C1 segment of cervical spinal cord (tissue), 14 donors: ENCODE results near the gene TCF4.

Experiments used
- DNase-seq, 14 donors: peaks; one replicate each; lab custom pipeline; 2025; lab: John Stamatoyannopoulos, UW

TCF4 gene

DNA sequence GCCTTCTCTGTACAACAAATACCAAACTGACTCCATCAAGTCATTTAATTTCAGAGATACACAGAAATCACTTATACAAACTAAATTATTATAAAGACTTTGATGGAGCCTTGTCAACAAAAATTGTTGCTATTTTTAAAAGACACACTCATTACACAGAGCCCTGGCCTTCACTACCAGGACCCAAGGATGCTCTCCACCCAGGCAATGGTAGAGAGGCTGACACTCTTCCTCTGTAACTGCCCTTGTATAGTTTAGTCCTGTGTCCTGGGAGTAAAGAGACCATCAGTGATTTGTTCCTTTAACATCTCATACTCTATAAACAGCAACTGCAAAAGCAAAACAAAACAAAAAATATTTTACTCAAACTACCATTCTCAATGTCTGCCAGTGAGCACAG is 173.5 kb downstream of the TCF4 start:
- DNase-seq: no peak

- no peak for DNase-seq
Observed at GRCh38 chr18:55413474-55413873, 174.5 kb downstream of the TCF4 start.

DNA sequence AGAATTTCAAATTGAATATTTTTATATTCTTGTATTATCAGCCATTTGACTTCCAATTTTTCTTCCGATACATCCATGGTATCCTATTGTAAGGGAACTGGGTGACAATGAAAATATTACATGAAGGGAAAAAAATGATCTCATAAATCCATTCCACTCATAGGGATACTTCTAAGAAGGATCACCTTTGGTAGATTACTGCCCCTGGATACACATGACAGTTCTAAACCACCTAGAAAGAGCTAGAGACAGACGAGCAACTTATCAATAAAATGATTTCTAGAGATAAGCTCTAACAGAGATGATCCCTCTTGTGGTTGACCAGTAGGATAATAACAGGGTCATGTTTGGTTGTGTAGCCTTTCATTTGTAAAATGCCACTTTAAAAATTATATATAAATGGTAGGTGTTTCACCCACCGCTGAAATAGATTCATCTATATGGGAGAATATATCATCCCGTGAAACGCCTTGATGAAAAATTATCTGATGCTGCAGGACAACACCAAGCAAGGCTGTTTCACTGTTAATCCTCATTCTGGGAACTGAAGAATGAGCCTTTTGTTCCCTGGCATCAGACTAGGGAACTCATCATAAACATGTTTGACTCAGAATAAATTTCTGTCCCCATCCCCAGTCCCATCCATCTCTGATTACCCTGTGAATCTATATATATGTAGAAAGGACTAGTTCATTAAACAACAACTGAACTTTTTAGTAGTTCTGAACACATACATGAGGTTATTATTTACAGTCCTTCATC is 180.0 kb downstream of the TCF4 start:
- peak in 1 of 14 donors; percentile 37 for DNase-seq

GRCh38 chr18:55407191-55407590 is 180.8 kb downstream of the TCF4 start:
- peak in 2 of 14 donors; percentile 37 to 61 for DNase-seq

GRCh38 chr18:55406451-55406991 is 181.5 kb downstream of the TCF4 start:
- peak in 10 of 14 donors; percentile 40 to 81 (median 56) for DNase-seq

- peak in 13 of 14 donors; percentile 12 to 90 (median 46) for DNase-seq
Observed at GRCh38 chr18:55405893-55406406, 182.0 kb downstream of the TCF4 start.

- peak in 1 of 14 donors; percentile 63 for DNase-seq
Observed at GRCh38 chr18:55405475-55405874, 182.5 kb downstream of the TCF4 start.

DNA sequence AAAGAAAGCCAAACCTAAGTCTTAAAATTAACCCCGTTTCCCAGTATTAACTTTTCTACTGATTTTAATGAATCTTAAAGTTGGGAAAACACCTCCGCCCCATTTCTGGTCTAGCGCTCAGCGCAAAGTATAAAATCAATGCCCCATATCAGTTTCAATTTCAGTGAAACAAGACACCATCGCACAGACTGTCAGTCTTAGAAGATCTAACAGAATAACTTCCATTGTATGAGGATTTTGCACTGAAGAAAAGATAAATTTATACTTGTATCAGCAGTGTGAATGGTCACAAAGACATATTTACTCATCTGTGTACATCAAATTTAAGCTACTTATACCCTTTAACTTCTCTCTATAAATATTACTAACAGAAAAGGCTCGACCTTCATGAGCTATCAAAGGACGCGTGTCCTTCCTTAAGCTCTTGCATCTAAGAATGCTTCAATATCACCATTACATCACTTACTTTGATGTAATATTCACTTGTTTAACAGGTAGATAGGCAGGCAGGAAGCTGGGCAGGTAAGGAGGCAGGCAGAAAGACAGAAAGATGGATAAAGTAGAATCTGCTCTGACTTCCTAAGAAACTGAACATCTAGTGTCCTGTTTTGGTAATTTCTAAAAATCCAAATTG is 183.0 kb downstream of the TCF4 start:
- peak in 1 of 14 donors; percentile 62 for DNase-seq

DNA sequence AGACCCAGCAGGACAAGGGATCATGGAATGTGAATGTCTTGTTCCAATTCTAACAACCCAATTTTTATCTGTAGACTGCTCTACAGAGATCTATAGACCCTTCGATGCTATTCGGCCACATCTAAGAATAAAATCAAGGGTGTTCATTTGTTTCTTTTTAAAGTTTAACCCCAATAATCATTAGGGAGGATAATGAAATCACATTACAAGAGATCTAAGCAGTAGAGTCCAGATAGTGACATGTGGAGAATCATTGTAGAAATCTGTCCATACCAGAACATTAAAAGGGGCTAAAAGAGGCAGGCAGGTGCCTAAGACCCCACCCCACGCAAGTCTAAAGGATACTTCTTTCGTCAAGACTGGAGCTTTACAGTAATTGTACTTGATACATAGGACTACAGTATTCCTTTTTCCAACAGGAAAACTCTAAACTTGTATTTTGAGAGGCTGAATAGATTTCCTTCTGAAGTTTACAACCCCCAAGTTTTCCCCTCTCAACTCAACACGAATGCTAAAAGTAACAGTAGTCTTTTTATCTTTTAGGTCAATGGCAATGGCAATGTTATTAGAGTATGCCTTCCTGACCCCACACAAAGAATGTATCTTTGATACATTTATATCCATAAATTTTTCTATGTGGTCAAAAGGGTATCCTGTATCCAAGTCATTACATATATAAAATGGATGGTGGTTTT is 183.7 kb downstream of the TCF4 start:
- DNase-seq: no peak

- peak in 1 of 14 donors; percentile 57 for DNase-seq
Observed at GRCh38 chr18:55403421-55403949, 184.5 kb downstream of the TCF4 start.

DNA sequence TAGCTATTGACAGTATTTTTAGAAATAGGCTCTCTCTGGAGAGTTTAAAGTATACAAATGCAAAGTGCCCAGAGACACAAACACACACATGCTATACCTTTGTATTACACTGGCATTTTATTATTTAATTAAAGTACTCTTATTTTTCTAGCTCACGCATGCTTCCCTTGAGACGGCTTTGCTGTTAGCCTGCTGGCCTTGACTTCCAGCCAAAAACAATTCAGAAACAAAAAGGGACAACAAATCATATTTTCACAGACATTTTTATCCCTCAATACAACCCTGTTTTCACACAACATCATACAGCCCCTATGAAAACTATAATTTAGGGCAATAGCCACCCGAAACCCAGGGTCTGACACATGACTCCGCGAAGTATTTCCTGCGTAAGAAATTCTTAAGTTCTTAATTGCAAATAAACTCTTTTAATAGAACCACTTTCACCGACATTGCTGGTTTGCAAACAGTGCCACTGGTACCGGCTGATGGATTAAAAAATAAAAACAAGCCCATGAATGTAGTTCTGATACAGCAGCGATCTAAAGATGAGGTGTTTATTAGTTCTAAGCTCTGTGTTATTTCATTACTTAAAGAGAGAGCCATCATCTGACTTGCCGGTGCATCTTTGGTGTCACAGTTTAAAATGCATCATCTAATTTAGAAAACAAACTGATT is 185.1 kb downstream of the TCF4 start:
- peak in 2 of 14 donors; percentile 42 to 57 for DNase-seq

DNA sequence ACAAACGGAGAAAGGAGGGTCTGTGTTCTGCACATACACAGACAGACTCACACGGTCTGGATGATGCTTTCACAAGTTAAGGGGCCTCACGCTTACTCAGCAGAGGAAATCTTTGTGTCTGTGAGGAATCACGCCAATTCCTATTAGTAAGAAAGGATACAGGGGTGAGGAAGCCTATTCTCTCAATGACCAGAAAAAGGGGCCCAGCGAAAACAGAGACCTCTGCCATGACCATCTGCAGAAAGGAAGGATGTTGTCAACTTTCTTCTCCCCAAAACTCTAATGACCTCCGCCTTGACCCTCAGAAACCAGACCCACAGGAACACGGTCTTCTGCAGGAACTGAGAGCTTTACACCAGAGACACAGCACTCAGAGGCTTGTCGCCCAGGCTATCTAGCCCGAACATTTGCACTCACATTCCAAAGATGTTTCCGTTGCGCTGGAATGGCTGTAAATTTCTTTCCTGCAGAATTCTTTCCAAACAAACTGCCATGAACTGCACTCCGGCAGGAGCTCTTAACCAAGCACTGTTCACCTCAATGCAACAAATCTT is 186.3 kb downstream of the TCF4 start:
- DNase-seq: peak in 8 of 14 donors; percentile 23 to 79 (median 62)

- peak in 3 of 14 donors; percentile 55 to 65 (median 60) for DNase-seq
Observed at GRCh38 chr18:55400590-55401541, 187.1 kb downstream of the TCF4 start.

GRCh38 chr18:55400081-55400480 is 187.9 kb downstream of the TCF4 start:
- DNase-seq: no peak

DNA sequence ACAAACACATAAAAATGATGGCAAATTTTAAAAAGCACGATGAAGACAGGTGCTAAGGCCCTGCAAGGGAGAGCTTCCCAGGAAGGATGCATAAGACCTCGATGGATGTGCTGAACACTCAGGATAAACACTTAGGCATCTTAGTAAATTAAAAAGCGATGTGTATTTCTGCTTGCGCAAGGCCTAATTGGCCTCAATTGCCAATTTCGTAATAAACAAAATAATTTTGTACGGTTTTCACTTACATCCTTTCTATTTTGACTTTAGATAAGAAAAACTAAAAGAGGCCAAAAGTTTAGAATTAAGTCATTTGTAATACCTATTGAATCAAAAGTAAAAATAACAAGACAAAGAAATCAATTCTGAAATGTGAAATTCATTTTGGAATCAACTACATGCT is 189.1 kb downstream of the TCF4 start:
- no peak for DNase-seq

- no peak for DNase-seq
Observed at GRCh38 chr18:55396979-55397378, 191.0 kb downstream of the TCF4 start.

DNA sequence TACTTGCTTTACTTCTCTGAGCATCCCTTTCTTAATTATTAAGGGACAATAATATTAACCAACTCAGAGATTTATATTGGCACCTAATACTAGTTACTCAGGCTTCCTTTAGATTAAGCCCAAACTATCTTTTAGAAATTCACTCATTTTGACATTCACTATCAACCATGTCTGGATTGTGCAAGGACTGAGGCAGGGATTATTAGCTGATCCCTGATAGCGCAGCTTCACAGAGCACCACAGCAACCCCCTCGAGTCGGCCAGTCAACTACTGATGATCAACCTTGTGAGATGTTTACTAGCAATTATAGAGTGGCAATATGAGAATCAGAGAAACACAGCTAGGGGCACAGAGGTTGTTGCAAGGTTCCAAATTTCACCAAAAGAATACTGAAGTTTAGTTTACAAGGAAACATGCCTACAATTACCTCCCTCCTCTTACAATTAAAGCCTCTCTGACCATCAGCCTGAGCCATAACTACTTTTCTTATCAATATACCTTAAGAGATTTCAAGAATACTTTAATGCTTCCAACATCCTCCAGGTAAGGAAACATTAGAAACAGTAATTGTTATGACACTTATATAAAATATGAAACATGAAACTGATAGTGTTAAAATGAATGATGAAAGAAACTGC is 191.6 kb downstream of the TCF4 start:
- DNase-seq: peak in 1 of 14 donors; percentile 22

DNA sequence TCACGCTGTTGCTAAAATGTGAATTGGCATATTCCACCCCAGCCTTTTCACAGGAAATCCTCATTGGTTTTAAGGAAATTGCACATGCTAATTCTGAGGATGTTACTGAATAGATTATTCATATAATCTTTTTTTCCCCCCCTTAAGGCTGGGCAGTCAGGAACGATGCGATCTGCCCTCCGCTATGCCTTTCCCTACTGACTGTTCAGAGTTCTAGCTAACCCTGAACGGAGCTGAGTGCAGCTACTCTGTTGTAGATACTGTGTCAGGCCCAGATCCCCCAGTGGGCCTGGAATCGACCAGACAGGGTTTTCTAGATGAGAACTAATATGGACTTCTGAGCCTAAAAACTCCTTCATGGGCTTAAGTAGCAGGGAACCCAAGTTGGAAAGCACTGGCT is 192.2 kb downstream of the TCF4 start:
- DNase-seq: peak in 1 of 14 donors; percentile 33

- DNase-seq: no peak
Observed at GRCh38 chr18:55390898-55391297, 197.1 kb downstream of the TCF4 start.
